GM12878 (cell line): ENCODE results near the gene FNIP1. TPM values are rescaled to one million over a fixed set of nuclear protein-coding genes. Genes with fewer than 3 reads are reported as not detected.

Source experiments
- ATAC-seq: fragments of 200-7000 bp; cut with Tn5 transposase; 3 replicates; pipeline ENCODE4 v1.9.1; 2020; ENCODE audit warnings: mild to moderate bottlenecking, moderate library complexity
- BruUV-seq: library from RNA; stranded (reverse); fragments of 400-500 nt; replicated peaks from 2 replicates; lab custom pipeline; 2021; lab: Mats Ljungman, UMichigan
- CTCF ChIA-PET: fragments of 300-600 bp; sonication (Branson Sonifier 250); formaldehyde crosslinking; extraction: SDS; loops from one replicate; lab custom pipeline; 2021; ENCODE audit warnings: inconsistent platforms; lab: Yijun Ruan, JAX
- POLR2A ChIA-PET: fragments of 350-600 bp; formaldehyde crosslinking; extraction: SDS; loops from one replicate; lab custom pipeline; 2021; ENCODE audit warnings: inconsistent platforms; lab: Charles Lee
- RAD21 ChIA-PET: fragments of 300-600 bp; sonication (Branson Sonifier 250); formaldehyde crosslinking; loops from one replicate; lab custom pipeline; 2023; ENCODE audit warnings: antibody characterized with exemption; ENCODE audit not compliant: unreplicated experiment; lab: Charles Lee
- SMC1A ChIA-PET: fragments of 300-600 bp; sonication (Branson Sonifier 250); formaldehyde crosslinking; loops from one replicate; lab custom pipeline; 2023; ENCODE audit not compliant: unreplicated experiment, uncharacterized antibody; lab: Charles Lee
- DNase-seq: peaks from one replicate; pipeline ENCODE4 v3.0.0-alpha.2; 2011; ENCODE audit warnings: low read depth, low spot score
- FAIRE-seq: peaks from 3 replicates; lab custom pipeline; 2011; peaks lifted over from hg19 to GRCh38; lab: Jason Lieb, UNC
- H2AFZ ChIP-seq: 2 replicates; pipeline ENCODE4 v1.6.0; 2011; ENCODE audit warnings: low read depth, low read length, control low read depth; ENCODE audit not compliant: control insufficient read depth
- H3K27ac ChIP-seq: 2 replicates; pipeline ENCODE4 v1.5.1; 2011; ENCODE audit warnings: control low read depth; ENCODE audit not compliant: control insufficient read depth, insufficient read depth
- H3K27me3 ChIP-seq, 2 experiments: replicated peaks in 1 of 2; 2 replicates each; pipeline versions ENCODE4 v1.6.0 to v1.6.1; 2011; ENCODE audit warnings: low read length in 1 of 2; ENCODE audit not compliant: control insufficient read depth in 2 of 2, insufficient read depth in 2 of 2
- H3K36me3 ChIP-seq, 2 experiments: 2 replicates each; pipeline ENCODE4 v1.5.1; 2011; ENCODE audit warnings: low read length in 1 of 2; ENCODE audit not compliant: control insufficient read depth in 2 of 2, insufficient read depth in 2 of 2
- H3K4me1 ChIP-seq: 2 replicates; pipeline ENCODE4 v1.6.1; 2011; ENCODE audit warnings: mild to moderate bottlenecking, low read length, moderate library complexity, mixed read lengths; ENCODE audit not compliant: control insufficient read depth, insufficient read depth
- H3K4me2 ChIP-seq: 2 replicates; pipeline ENCODE4 v1.6.0; 2011; ENCODE audit warnings: control low read depth; ENCODE audit not compliant: control insufficient read depth, insufficient read depth
- H3K4me3 ChIP-seq: fragments of 200-600 bp; sonication (generic); 2 replicates; pipeline ENCODE4 v1.5.1; 2016
- H3K79me2 ChIP-seq: 2 replicates; pipeline ENCODE4 v1.6.0; 2011; ENCODE audit warnings: low read length; ENCODE audit not compliant: control insufficient read depth, insufficient read depth
- H3K9ac ChIP-seq: 2 replicates; pipeline ENCODE4 v1.8.0; 2011; ENCODE audit warnings: low read length, control low read depth, mixed read lengths; ENCODE audit not compliant: control insufficient read depth, insufficient read depth
- H3K9me3 ChIP-seq: replicated peaks from 3 replicates; pipeline ENCODE4 v1.5.1; 2011; ENCODE audit warnings: mild to moderate bottlenecking, low read length; ENCODE audit not compliant: control insufficient read depth, insufficient read depth
- H4K20me1 ChIP-seq: 2 replicates; pipeline ENCODE4 v1.6.0; 2011; ENCODE audit not compliant: control insufficient read depth, insufficient read depth
- ATF2 ChIP-seq: IDR thresholded peaks from 2 replicates; pipeline ENCODE4 v1.6.1; 2012; ENCODE audit warnings: low read length, inconsistent platforms
- BCL11A ChIP-seq: IDR thresholded peaks from 2 replicates; pipeline ENCODE4 v1.6.1; 2011; ENCODE audit warnings: low read depth, low read length
- CBX5 ChIP-seq: sonication (generic); IDR thresholded peaks from 2 replicates; pipeline ENCODE4 v1.6.1; 2016; ENCODE audit warnings: low read depth, moderate library complexity, mild to moderate bottlenecking, inconsistent platforms
- EP300 ChIP-seq, 2 experiments: fragments of 150-350 bp in 1 of 2; IDR thresholded peaks; 2 replicates each; pipeline ENCODE4 v1.6.1; 2011 to 2012; ENCODE audit warnings: low read depth in 2 of 2, low read length in 2 of 2, borderline replicate concordance in 1 of 2, improper control_type of control experiment in 1 of 2, inconsistent platforms in 1 of 2; ENCODE audit not compliant: control insufficient read depth in 1 of 2
- MEF2A ChIP-seq: IDR thresholded peaks from 2 replicates; pipeline ENCODE4 v1.6.1; 2011; ENCODE audit warnings: low read depth, mild to moderate bottlenecking, low read length, moderate library complexity; ENCODE audit not compliant: insufficient read depth
- MLLT1 ChIP-seq: fragments of 450-650 bp; IDR thresholded peaks from 2 replicates; pipeline ENCODE4 v1.6.1; 2016; ENCODE audit warnings: mild to moderate bottlenecking
- MTA2 ChIP-seq: fragments of 450-650 bp; IDR thresholded peaks from 2 replicates; pipeline ENCODE4 v1.6.1; 2016; ENCODE audit warnings: low read depth, mild to moderate bottlenecking, moderate library complexity
- NBN ChIP-seq: fragments of 450-650 bp; IDR thresholded peaks from 2 replicates; pipeline ENCODE4 v1.6.1; 2016
- NFIC ChIP-seq: IDR thresholded peaks from 2 replicates; pipeline ENCODE4 v1.6.1; 2012; ENCODE audit warnings: low read depth, mild to moderate bottlenecking, inconsistent platforms, low read length, moderate library complexity
- NRF1 ChIP-seq: conservative IDR thresholded peaks from 2 replicates; pipeline ENCODE4 v1.6.1; 2011; ENCODE audit warnings: mild to moderate bottlenecking, low read depth, low read length, improper control_type of control experiment
- RAD21 ChIP-seq: IDR thresholded peaks from 2 replicates; pipeline ENCODE4 v1.6.1; 2011; ENCODE audit warnings: mild to moderate bottlenecking, low read depth, low read length, moderate library complexity; ENCODE audit not compliant: insufficient read depth
- RUNX3 ChIP-seq: IDR thresholded peaks from 2 replicates; pipeline ENCODE4 v1.6.1; 2012; ENCODE audit warnings: low read length, inconsistent platforms
- SMARCA5 ChIP-seq: fragments of 450-650 bp; IDR thresholded peaks from 2 replicates; pipeline ENCODE4 v1.6.1; 2017; ENCODE audit warnings: mild to moderate bottlenecking
- SPI1 ChIP-seq: IDR thresholded peaks from 2 replicates; pipeline ENCODE4 v1.6.1; 2011; ENCODE audit warnings: low read depth, mild to moderate bottlenecking, low read length, moderate library complexity, borderline replicate concordance; ENCODE audit not compliant: insufficient read depth
- ZBTB40 ChIP-seq: fragments of 450-650 bp; IDR thresholded peaks from 2 replicates; pipeline ENCODE4 v1.6.1; 2016; ENCODE audit warnings: mild to moderate bottlenecking, moderate library complexity, borderline replicate concordance
- WGBS: methylation state at CpG from one replicate; pipeline ENCODE4 v1.1.6; 2016; ENCODE audit warnings: low lambda C conversion rate; ENCODE audit not compliant: insufficient replicate concordance, insufficient coverage; ENCODE audit errors: missing lambda C conversion rate; 5-methylcytosine and 5-hydroxymethylcytosine counted together
- in situ Hi-C: fragments of 300-500 bp; cut with MboI; formaldehyde crosslinking; loops from 9 replicates; pipeline ENCODE4 v1.14.3; 2018; ENCODE audit warnings: mixed read lengths
- intact Hi-C: fragments of 100-400 bp; cut with micrococcal nuclease; formaldehyde crosslinking; loops from one replicate; pipeline ENCODE4 v1.14.2; 2022; ENCODE audit not compliant: unreplicated experiment
- polyA plus RNA-seq, 11 experiments: library from polyadenylated mRNA; depleted of rRNA in 4 of 11; unstranded in 6 of 11; stranded (reverse) in 5 of 11; fragments of >200 nt; fragmentation: Nextera tagmentation in 4 of 11; fragmentation: Illumina TruSeq in 1 of 11; extraction: Ambion mirVana in 4 of 11; extraction: Trizol in 1 of 11; gene quantifications; 1 replicate in 1 of 11; 2 replicates in 10 of 11; pipeline versions ENCODE4 v1.2.1 to v1.2.3, GENCODE V29; 2011 to 2016; ENCODE audit warnings: inconsistent platforms in 2 of 11, missing spikeins in 2 of 11, low read depth in 1 of 11
- total RNA-seq, 4 experiments: library from RNA; depleted of rRNA in 3 of 4; stranded (reverse); fragments of >200 nt in 3 of 4; fragmentation: Illumina TruSeq in 1 of 4; extraction: Trizol in 1 of 4; gene quantifications; 2 replicates each; pipeline versions ENCODE4 v1.2.1 to v1.2.3, GENCODE V29; 2013 to 2021

Gene FNIP1
- total and polyA plus RNA-seq, 10 of the 15 experiments (the other 5 are each of a cell fraction or from before 2014, with no cell fraction given), result 4.3 to 18.0 (median 14.0) TPM

- in situ Hi-C loops, result no loop called here
- Histone ChIP-seq H3K4me2 (peak overlapping the region; percentile 58), H3K36me3 (peaks cover 0 to 4% of the 10 kb centered on the region in 2 experiments; a peak in 3 of 4 replicates), H3K9ac (peak overlapping the region; percentile 36), H4K20me1 (no peaks in the 10 kb centered on the region), H3K27ac (peak overlapping the region; percentile 61), H3K9me3 (no peaks in the 10 kb centered on the region; the same call in 2 of the 3 replicates), H3K4me3 (peak overlapping the region; percentile 7; the same call in 1 of the 2 replicates), H3K27me3 (no peaks in the 10 kb centered on the region), H3K79me2 (no peaks in the 10 kb centered on the region), H2AFZ (peak overlapping the region; percentile 56), H3K4me1 (peaks cover 12% of the 10 kb centered on the region)
- DNase-seq (peak; percentile 36), ATAC-seq (peak; percentile 94), FAIRE-seq (peak; percentile 41)
- 3% methylated on average over 10 of the region's 10 CpGs for WGBS
- RAD21 ChIA-PET, result interaction anchor here (0.6 to 3.6 kb wide), 21 partner anchors 8 to 266 kb away, joined by 3 to 31 read pairs (median 4); no protein-coding TSS in a partner anchor
- SMC1A ChIA-PET, result interaction anchor here (0.5 to 4.4 kb wide), 24 partner anchors 7 to 1393 kb away, joined by 3 to 38 read pairs (median 4); partner anchors contain the start of gene RAPGEF6
- POLR2A ChIA-PET, result interaction anchor here (0.6 to 2.3 kb wide), 12 partner anchors 9 to 438 kb away, joined by 3 to 13 read pairs (median 3); no protein-coding TSS in a partner anchor
- intact Hi-C loops, result no loop called here
- CTCF ChIA-PET, result interaction anchor here (0.7 to 3.0 kb wide), 17 partner anchors 9 to 361 kb away, joined by 3 to 32 read pairs (median 4); no protein-coding TSS in a partner anchor
- no TSS peak for BruUV-seq
- TF ChIP-seq RUNX3 (peak; percentile 39; the same call in 1 of the 2 replicates), ZBTB40 (no peak), ATF2 (peak; percentile 40; the same call in 1 of the 2 replicates), MTA2 (0 out of 2 replicates have a peak, but pooled peaks have one; percentile 42), RAD21 (peak; percentile 43), MLLT1 (0 out of 2 replicates have a peak, but pooled peaks have one; percentile 31), SMARCA5 (no peak), NFIC (peak; percentile 64; the same call in 1 of the 2 replicates), CBX5 (0 out of 2 replicates have a peak, but pooled peaks have one; percentile 41), MEF2A (0 out of 2 replicates have a peak, but pooled peaks have one; percentile 5), BCL11A (no peak), NBN (0 out of 2 replicates have a peak, but pooled peaks have one; percentile 39), NRF1 (no peak), SPI1 (peak; percentile 90), EP300 (IDR thresholded peaks at IDR 0.05; ENCODE audit: borderline replicate concordance in 1 of 2, control insufficient read depth in 1 of 2, low read depth in 2 of 2, low read length in 2 of 2) (peak in 1 of 2 experiments; percentile 24; a peak in 1 of 4 replicates)
Observed at GRCh38 chr5:131647048-131647769, 149.6 kb downstream of the FNIP1 start.
